ENCODE results near the gene S100B.
"Not testable (repeated sequence)": the region's sequence is repeated elsewhere in the genome, so short reads cannot be mapped to it uniquely, and the experiment has no call there.

DNA sequence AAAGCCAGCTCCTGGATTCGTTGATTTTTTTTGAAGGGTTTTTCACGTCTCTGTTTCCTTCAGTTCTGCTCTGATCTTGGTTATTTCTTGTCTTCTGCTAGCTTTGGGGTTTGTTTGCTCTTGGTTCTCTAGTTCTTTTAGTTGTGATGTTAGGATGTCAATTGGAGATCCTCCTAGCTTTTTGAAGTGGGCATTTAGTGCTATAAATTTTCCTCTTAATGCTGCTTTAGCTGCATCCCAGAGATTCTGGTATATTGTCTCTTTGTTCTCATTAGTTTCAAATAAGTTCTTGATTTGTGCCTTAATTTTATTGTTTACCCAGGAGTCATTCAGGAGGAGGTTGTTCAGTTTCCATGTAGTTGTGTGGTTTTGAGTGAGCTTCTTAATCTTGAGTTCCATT, 25.5 kb downstream of the S100B start:
- TF ChIP-seq POLR2A (IDR thresholded peaks at IDR 0.05) = not testable (repeated sequence)
- TF ChIP-seq, protein P1, sequence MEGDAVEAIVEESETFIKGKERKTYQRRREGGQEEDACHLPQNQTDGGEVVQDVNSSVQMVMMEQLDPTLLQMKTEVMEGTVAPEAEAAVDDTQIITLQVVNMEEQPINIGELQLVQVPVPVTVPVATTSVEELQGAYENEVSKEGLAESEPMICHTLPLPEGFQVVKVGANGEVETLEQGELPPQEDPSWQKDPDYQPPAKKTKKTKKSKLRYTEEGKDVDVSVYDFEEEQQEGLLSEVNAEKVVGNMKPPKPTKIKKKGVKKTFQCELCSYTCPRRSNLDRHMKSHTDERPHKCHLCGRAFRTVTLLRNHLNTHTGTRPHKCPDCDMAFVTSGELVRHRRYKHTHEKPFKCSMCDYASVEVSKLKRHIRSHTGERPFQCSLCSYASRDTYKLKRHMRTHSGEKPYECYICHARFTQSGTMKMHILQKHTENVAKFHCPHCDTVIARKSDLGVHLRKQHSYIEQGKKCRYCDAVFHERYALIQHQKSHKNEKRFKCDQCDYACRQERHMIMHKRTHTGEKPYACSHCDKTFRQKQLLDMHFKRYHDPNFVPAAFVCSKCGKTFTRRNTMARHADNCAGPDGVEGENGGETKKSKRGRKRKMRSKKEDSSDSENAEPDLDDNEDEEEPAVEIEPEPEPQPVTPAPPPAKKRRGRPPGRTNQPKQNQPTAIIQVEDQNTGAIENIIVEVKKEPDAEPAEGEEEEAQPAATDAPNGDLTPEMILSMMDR (IDR thresholded peaks at IDR 0.05) = not testable (repeated sequence)

Measured in Peyer's patch (tissue), 4 donors.